OCI-LY7 (cell line): ENCODE results near the gene ARPC4. TPM values are rescaled to one million over a fixed set of nuclear protein-coding genes. Genes with fewer than 3 reads are reported as not detected.
A peak's percentile ranks its signal among the peaks of the same experiment; 100 is the strongest.

Experiments
- Bru-seq: library from RNA; stranded (reverse); fragments of 400-500 nt; gene quantifications from one replicate; lab custom pipeline; 2021; lab: Mats Ljungman, UMichigan
- BruChase-seq, 2 experiments: library from RNA; stranded (reverse); fragments of 400-500 nt; gene quantifications; one replicate each; lab custom pipeline; 2021; lab: Mats Ljungman, UMichigan
- BruUV-seq: library from RNA; stranded (reverse); fragments of 400-500 nt; replicated peaks from 2 replicates; lab custom pipeline; 2021; lab: Mats Ljungman, UMichigan
- CTCF ChIA-PET: fragments of 300-600 bp; sonication (Branson Sonifier 250); formaldehyde crosslinking; loops from one replicate; lab custom pipeline; 2022; ENCODE audit warnings: antibody characterized with exemption; ENCODE audit not compliant: unreplicated experiment; lab: Charles Lee
- POLR2A ChIA-PET: fragments of 300-600 bp; sonication (Branson Sonifier 250); formaldehyde crosslinking; loops from one replicate; lab custom pipeline; 2022; ENCODE audit warnings: antibody characterized with exemption; lab: Charles Lee
- DNase-seq: peaks from one replicate; pipeline ENCODE4 v3.0.0-alpha.2; 2015; ENCODE audit warnings: low spot score
- H2AFZ ChIP-seq: fragments of 200-600 bp; sonication (generic), shearing (Covaris generic); 2 replicates; pipeline ENCODE4 v1.6.1; 2014; ENCODE audit warnings: mild to moderate bottlenecking, antibody characterized with exemption, low read length, moderate library complexity
- H3K27ac ChIP-seq: fragments of 200-600 bp; sonication (generic); 2 replicates; pipeline ENCODE4 v1.5.1; 2014; ENCODE audit warnings: mixed run types, low read depth, mild to moderate bottlenecking, moderate library complexity, low read length, inconsistent platforms; ENCODE audit not compliant: poor library complexity, severe bottlenecking
- H3K36me3 ChIP-seq: fragments of 200-600 bp; sonication (generic); 2 replicates; pipeline ENCODE4 v1.6.1; 2014; ENCODE audit warnings: mild to moderate bottlenecking, antibody characterized with exemption, low read length, moderate library complexity, mixed read lengths; ENCODE audit not compliant: insufficient read depth
- H3K4me1 ChIP-seq: fragments of 200-600 bp; sonication (generic); 2 replicates; pipeline ENCODE4 v1.5.1; 2014; ENCODE audit warnings: mild to moderate bottlenecking, low read length; ENCODE audit not compliant: insufficient read depth, poor library complexity, severe bottlenecking
- H3K4me2 ChIP-seq: fragments of 200-600 bp; sonication (generic); 2 replicates; pipeline ENCODE4 v1.6.1; 2014; ENCODE audit warnings: mild to moderate bottlenecking, low read length
- H3K4me3 ChIP-seq: fragments of 200-600 bp; sonication (generic); 2 replicates; pipeline ENCODE4 v1.5.1; 2014; ENCODE audit warnings: mild to moderate bottlenecking, low read depth, low read length; ENCODE audit not compliant: poor library complexity, severe bottlenecking
- H3K79me2 ChIP-seq: fragments of 200-600 bp; sonication (generic); 2 replicates; pipeline ENCODE4 v1.6.1; 2016; ENCODE audit warnings: low read depth, mild to moderate bottlenecking, low read length, moderate library complexity, mixed read lengths; ENCODE audit not compliant: insufficient read depth
- H3K9me2 ChIP-seq: fragments of 200-600 bp; sonication (generic); 2 replicates; pipeline ENCODE4 v1.6.1; 2016; ENCODE audit warnings: mild to moderate bottlenecking, low read length, mixed read lengths; ENCODE audit not compliant: insufficient read depth
- H3K9me3 ChIP-seq: fragments of 200-600 bp; sonication (generic); 2 replicates; pipeline ENCODE4 v1.6.1; 2014; ENCODE audit warnings: mild to moderate bottlenecking, mixed run types, low read length, mixed read lengths
- H4K20me1 ChIP-seq: fragments of 200-600 bp; sonication (generic); 2 replicates; pipeline ENCODE4 v1.6.1; 2014; ENCODE audit warnings: mild to moderate bottlenecking, antibody characterized with exemption, low read length, moderate library complexity, mixed read lengths; ENCODE audit not compliant: insufficient read depth
- EZH2phosphoT487 ChIP-seq: fragments of 200-600 bp; sonication (generic); IDR thresholded peaks from 2 replicates; pipeline ENCODE4 v1.6.1; 2018; ENCODE audit warnings: low read depth, borderline replicate concordance, mild to moderate bottlenecking, mixed run types, antibody characterized with exemption, low read length, moderate library complexity, mixed read lengths
- intact Hi-C: fragments of 100-400 bp; cut with micrococcal nuclease; formaldehyde crosslinking; loops from one replicate; pipeline ENCODE4 v1.10.0; 2022; ENCODE audit not compliant: unreplicated experiment
- long read RNA-seq: library from polyadenylated mRNA; stranded (forward); transcript quantifications from one replicate; pipeline ENCODE4 v2.0.0, GENCODE V29; 2022
- total RNA-seq, 2 experiments: library from RNA; depleted of rRNA in 1 of 2; stranded (reverse); fragments of >200 nt in 1 of 2; shearing (Covaris generic) in 1 of 2; gene quantifications; 2 replicates each; pipeline ENCODE4 v1.2.3, GENCODE V29; 2014 to 2022
- TF ChIP-seq, protein P1 (sequence below): fragments of 200-600 bp; sonication (generic); conservative IDR thresholded peaks from 2 replicates; pipeline ENCODE4 v1.5.1; 2014; ENCODE audit warnings: mild to moderate bottlenecking, antibody characterized with exemption, low read length, moderate library complexity, mixed read lengths

Gene ARPC4
- total RNA-seq (2014; rRNA removed; shearing (Covaris generic)): 89.8 and 99.5 TPM in 2 replicates
- 93.5 and 118 TPM in 2 replicates for total RNA-seq (2022)
- Bru-seq, nascent RNA: percentile 93 among the genes with signal in this experiment
- percentile 99 among the genes with signal in this experiment for BruChase-seq, experiment 1, labeled RNA remaining after a 6-hour chase
- percentile 97 among the genes with signal in this experiment for BruChase-seq, experiment 2, labeled RNA remaining after a 2-hour chase
- long read RNA-seq, transcript ARPC4-201 (6 exons, 2,582 nt): major isoform, 20 of 24 reads
- long read RNA-seq, partial matches to known transcripts: 2 of 24 reads
- long read RNA-seq, other reads (novel, unspliced or antisense): 1 of 24 reads

DNA sequence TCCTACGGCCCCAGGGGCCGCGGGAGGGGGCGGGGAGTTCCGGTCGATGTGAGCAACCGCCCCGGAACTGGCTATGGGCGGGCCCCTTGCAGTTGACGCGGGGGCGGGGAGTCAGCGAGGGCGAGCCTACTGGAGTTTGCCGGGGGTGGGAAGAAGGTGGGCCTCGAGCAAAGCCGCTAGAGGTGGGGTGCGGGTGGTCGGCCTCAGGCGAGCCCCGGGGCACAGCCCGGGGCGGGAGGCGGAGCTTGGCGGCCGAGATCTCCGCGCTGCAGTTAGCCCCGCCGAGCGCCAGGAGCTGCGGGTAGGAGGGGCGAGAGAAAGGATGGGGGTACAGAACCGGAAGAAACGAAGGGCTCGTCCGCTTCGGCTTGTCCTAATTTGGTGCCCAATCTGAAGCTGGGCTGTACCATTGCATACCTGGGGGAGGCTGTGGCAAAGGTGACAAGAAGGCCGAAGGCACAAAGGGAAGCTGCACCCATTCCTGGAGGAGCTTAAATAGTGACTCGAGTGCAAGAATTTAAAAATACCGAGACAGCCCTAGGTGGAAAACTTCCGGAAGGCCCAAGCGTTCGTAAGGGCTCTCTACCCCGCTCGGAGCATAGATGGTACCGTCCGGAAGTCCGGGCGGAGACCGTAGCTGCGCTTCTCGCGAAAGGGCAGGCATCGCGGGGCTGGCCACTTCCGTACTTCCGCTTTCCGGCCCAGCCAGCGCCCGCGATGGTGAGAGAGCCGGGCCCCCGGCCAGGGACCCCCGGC lies at the start of gene ARPC4, which contains the start of gene TADA3:
Gene ARPC4, plus strand, starts transcription at position 678 of the 756 bp plus-strand sequence. Its CDS starts 40 bp downstream, at position 718.
Gene TADA3, minus strand, starts transcription at position 69 of the 756 bp plus-strand sequence. CDS start 1,007 bp downstream, outside the sequence.
- Histone ChIP-seq H4K20me1 (peaks cover 10% of the 10 kb centered on the region; the same call in 1 of the 2 replicates), H3K79me2 (peaks cover 60% of the 10 kb centered on the region), H3K36me3 (peaks cover 63% of the 10 kb centered on the region), H3K9me2 (no peaks in the 10 kb centered on the region), H3K27ac (peak within 1 kb of the TSS; percentile 72), H2AFZ (peak within 1 kb of the TSS; percentile 22; the same call in 1 of the 2 replicates), H3K4me2 (peak within 1 kb of the TSS; percentile 97), H3K4me3 (peak within 1 kb of the TSS; percentile 96), H3K4me1 (peaks cover 47% of the 10 kb centered on the region), H3K9me3 (no peaks in the 10 kb centered on the region)
- CTCF ChIA-PET: interaction anchor here (0.5 kb wide), 1 partner anchor 47 kb away, joined by 3 read pairs; no protein-coding TSS in a partner anchor
- intact Hi-C loops: loop anchor here (1.0 to 5.0 kb wide), 4 partner anchors 42 to 396 kb away; partner anchors contain the start of genes BRPF1, CRELD1 and SETD5
- BruUV-seq: no TSS peak
- DNase-seq: peak; percentile 98
- POLR2A ChIA-PET: interaction anchor here (0.5 to 2.4 kb wide), 15 partner anchors 9 to 431 kb away, joined by 3 to 17 read pairs (median 3); partner anchors contain the start of genes BRPF1, JAGN1 and OGG1
- no peak for TF ChIP-seq EZH2phosphoT487
- TF ChIP-seq, protein P1, sequence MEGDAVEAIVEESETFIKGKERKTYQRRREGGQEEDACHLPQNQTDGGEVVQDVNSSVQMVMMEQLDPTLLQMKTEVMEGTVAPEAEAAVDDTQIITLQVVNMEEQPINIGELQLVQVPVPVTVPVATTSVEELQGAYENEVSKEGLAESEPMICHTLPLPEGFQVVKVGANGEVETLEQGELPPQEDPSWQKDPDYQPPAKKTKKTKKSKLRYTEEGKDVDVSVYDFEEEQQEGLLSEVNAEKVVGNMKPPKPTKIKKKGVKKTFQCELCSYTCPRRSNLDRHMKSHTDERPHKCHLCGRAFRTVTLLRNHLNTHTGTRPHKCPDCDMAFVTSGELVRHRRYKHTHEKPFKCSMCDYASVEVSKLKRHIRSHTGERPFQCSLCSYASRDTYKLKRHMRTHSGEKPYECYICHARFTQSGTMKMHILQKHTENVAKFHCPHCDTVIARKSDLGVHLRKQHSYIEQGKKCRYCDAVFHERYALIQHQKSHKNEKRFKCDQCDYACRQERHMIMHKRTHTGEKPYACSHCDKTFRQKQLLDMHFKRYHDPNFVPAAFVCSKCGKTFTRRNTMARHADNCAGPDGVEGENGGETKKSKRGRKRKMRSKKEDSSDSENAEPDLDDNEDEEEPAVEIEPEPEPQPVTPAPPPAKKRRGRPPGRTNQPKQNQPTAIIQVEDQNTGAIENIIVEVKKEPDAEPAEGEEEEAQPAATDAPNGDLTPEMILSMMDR: no peak

DNA sequence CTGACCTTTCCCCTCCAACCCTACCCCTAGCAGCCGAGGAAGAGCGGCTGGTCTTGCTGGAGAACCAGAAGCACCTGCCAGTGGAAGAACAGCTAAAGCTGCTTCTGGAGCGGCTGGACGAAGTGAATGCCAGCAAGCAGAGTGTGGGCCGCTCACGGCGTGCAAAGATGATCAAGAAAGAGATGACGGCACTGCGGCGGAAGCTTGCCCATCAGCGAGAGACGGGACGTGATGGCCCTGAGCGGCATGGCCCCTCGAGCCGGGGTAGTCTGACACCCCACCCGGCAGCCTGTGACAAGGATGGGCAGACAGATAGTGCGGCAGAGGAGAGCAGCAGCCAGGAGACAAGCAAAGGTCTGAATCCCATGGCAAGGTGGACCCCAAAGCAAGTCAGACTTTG lies 49.3 kb upstream of the ARPC4 start:
- ChIA-PET CTCF (no interaction called here), POLR2A (no interaction called here)
- Histone ChIP-seq H2AFZ (no peak overlapping the region), H3K9me3 (no peaks in the 10 kb centered on the region), H3K79me2 (no peaks in the 10 kb centered on the region), H3K4me1 (no peaks in the 10 kb centered on the region), H3K4me3 (no peak overlapping the region), H3K4me2 (no peak overlapping the region), H4K20me1 (peaks cover 4% of the 10 kb centered on the region; the same call in 1 of the 2 replicates), H3K9me2 (no peaks in the 10 kb centered on the region), H3K36me3 (peaks cover 100% of the 10 kb centered on the region), H3K27ac (no peak overlapping the region)
- no TSS peak for BruUV-seq
- no peak for DNase-seq
- intact Hi-C loops: no loop called here
- no peak for TF ChIP-seq EZH2phosphoT487
- TF ChIP-seq, protein P1: no peak
